ENCODE data around the gene TYSND1.

DNA sequence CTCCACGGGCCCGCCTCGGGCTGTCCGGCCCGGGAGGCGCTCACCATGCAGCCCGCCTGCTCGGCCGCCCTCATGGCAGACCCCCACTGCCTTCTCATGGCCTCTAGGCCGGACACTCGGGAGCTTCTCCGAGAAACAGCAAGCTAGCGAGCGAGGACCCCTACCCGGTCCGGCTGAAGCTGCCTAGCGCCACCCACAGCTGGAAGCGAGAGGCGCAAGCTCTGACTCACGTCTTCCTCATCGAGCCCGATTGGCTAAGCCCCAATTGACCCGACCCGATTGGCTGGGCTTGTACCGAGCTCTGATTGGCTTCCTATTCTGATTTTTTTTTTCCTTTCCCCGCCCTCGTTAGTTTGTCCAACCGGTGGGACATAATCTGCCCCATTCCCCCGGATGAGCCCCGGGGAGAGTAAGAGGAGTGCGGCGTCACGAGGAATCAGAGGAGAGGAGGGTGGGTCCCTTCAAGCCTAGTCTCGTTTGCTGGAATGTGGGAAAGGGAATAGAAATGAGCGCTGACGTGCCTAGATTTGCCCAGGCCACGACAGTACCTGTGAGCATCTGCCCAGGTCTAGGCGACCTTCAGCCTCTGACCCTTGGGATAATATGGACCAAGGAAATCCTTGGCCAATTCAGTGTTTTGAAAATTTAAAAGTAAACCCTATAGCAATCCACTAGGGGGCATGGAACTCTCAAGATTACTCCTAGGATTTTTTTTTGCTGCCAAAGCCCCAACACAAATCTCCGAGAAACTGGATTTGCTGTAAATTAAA, at the start of gene TYSND1:
- TF ChIP-seq, protein P1, sequence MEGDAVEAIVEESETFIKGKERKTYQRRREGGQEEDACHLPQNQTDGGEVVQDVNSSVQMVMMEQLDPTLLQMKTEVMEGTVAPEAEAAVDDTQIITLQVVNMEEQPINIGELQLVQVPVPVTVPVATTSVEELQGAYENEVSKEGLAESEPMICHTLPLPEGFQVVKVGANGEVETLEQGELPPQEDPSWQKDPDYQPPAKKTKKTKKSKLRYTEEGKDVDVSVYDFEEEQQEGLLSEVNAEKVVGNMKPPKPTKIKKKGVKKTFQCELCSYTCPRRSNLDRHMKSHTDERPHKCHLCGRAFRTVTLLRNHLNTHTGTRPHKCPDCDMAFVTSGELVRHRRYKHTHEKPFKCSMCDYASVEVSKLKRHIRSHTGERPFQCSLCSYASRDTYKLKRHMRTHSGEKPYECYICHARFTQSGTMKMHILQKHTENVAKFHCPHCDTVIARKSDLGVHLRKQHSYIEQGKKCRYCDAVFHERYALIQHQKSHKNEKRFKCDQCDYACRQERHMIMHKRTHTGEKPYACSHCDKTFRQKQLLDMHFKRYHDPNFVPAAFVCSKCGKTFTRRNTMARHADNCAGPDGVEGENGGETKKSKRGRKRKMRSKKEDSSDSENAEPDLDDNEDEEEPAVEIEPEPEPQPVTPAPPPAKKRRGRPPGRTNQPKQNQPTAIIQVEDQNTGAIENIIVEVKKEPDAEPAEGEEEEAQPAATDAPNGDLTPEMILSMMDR (conservative IDR thresholded peaks at IDR 0.05; ENCODE audit: low read length) = peak; percentile 63
- no peak for TF ChIP-seq EZH2phosphoT487 (IDR thresholded peaks at IDR 0.05; ENCODE audit: borderline replicate concordance)

Measured in Loucy (cell line).